ENCODE data around the gene BCLAF1.

The BCLAF1 gene

DNA sequence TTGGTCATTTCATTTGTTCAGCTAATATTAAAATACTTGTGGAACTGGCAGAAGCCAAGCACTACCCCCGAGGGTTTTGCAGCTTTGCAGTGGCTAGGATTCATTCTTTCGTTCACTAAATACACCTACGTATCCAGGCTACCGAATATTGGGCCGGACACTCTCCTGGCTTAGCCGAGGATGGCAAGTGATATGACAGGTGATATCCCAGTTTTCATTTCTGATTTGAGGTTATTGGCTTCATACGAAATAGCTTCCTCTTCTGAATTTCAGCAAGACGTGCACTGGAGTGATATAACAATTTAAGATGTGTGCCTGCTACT lies 39.0 kb downstream of the BCLAF1 start:
- Mint-ChIP-seq H3K36me3 (ENCODE audit: insufficient read depth) (peaks cover 46% of the 10 kb centered on the region), H3K4me1 (ENCODE audit: low read depth in 2 of 2) (peaks cover 21 to 45% of the 10 kb centered on the region in 2 donors), H3K9me3 (no peaks in the 10 kb centered on the region), H3K27ac (peak overlapping the region; percentile 72 to 92), H3K27me3 (no peaks in the 10 kb centered on the region), H3K4me3 (peak overlapping the region; percentile 92 to 98)
- DNase-seq: no peak
- no peak for ATAC-seq (replicated peaks)

DNA sequence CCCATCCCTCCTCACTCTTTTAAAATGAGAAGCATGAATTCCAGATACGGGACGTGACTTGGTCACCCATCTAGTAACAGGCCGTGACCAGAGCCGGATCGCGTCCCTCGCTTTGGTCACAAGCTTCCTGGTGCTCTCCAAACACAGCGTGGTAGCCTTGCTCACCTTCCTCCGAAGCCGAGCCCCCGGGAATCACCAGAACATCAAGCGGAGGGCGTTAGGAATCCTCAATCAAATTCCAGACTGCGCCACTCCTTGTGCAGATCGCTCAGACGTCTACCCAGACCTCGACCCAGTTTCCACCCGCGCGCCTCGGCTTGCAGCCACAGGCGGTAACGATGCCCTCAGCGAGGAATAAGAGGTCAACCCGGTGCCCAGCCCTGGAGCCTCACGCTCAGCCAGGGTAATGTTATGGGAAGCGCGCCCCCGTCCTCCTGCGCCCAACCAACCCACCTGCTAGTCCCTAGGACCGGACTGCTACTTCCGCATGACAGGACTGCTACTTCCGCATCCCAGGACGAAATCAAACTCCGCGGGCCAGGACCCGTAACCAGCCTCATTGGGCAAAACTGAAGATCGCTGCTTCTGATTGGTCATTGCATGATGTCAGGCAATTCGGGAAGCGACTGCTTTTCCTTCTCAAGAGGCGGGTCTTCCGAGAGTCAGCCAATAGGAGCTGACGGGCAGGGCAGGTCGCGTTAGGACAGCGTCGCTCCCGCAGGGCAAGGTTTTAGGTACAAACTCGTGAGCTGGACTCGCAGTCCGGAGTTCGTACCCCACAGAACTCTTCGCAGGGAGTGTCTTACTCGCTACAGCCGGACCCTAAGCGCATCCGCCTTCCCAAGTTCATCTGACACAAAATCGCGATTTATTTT lies 39.6 kb downstream of the BCLAF1 start, which contains the start of gene MTFR2:
TSS of gene MTFR2 (minus strand) at position 501 of the 875 bp plus-strand sequence. CDS start 1,212 bp downstream, outside the sequence.
- ATAC-seq (replicated peaks): peak; percentile 92
- Mint-ChIP-seq H3K4me1 (ENCODE audit: low read depth in 2 of 2) (peaks cover 21 to 44% of the 10 kb centered on the region in 2 donors), H3K36me3 (ENCODE audit: insufficient read depth) (peaks cover 44% of the 10 kb centered on the region), H3K27me3 (no peaks in the 10 kb centered on the region), H3K4me3 (peak within 1 kb of the TSS; percentile 92 to 98), H3K9me3 (no peaks in the 10 kb centered on the region), H3K27ac (peak within 1 kb of the TSS; percentile 72 to 92)
- peak; percentile 90 to 92 (median 92) for DNase-seq

DNA sequence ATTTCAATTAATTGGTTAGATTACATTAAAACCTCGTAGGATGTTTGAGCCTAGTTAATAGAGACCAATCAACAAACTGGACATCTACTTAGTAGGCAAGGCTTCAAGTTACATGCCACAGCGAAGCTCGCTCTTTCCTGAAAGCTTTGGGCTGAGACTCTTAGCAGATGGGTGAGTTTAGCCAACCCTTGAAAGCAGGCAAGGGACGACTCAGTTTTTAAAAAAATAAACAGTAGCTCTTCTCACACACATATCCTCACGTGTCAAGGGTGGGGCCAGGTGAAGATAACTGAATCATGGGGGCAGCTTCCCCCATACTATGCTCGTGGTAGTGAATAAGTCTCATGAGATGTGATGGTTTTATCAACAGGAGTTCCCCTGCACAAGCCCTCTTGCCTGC lies 40.3 kb downstream of the BCLAF1 start:
- no peaks in the 10 kb centered on the region for H3K27me3 Mint-ChIP-seq
- no peak for ATAC-seq (replicated peaks)

DNA sequence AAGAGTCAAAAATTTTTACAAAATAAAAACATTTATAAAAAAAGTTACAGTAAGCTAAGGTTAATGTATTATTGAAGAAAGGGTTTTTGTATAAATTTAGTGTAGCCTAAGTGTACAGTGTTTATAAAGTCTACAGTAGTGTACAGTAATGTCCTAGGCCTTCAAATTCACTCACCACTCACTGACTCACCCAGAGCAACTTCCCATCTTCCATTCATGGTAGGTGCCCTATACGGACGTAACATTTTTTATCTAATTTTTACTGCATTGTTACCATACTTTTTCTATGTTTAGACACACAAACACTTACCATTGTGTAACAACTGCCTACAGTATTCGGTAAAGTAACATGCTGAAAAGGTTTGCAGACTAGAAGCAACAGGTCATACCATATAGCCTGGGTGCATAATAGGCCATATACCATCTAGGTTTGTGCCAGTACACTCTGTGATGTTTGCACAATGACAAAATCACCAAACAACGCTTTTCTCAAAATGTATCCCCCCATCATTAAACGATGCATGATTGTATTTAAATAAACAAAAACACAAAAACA lies 45.5 kb downstream of the BCLAF1 start:
- Mint-ChIP-seq H3K27me3 (no peaks in the 10 kb centered on the region), H3K4me1 (ENCODE audit: low read depth in 2 of 2) (peaks cover 4 to 6% of the 10 kb centered on the region in 2 donors), H3K36me3 (ENCODE audit: insufficient read depth) (peaks cover 13% of the 10 kb centered on the region), H3K4me3 (no peak overlapping the region), H3K9me3 (no peaks in the 10 kb centered on the region), H3K27ac (no peak overlapping the region)
- DNase-seq: no peak
- ATAC-seq (replicated peaks): no peak

More for the DNA sequence above, 40.3 kb downstream of the BCLAF1 start:
- Mint-ChIP-seq H3K27ac (peak overlapping the region; percentile 72 to 92), H3K4me1 (ENCODE audit: low read depth in 2 of 2) (peaks cover 21 to 44% of the 10 kb centered on the region in 2 donors), H3K9me3 (no peaks in the 10 kb centered on the region), H3K4me3 (peak overlapping the region; percentile 92 to 98), H3K36me3 (ENCODE audit: insufficient read depth) (peaks cover 40% of the 10 kb centered on the region)
- DNase-seq: no peak

DNA sequence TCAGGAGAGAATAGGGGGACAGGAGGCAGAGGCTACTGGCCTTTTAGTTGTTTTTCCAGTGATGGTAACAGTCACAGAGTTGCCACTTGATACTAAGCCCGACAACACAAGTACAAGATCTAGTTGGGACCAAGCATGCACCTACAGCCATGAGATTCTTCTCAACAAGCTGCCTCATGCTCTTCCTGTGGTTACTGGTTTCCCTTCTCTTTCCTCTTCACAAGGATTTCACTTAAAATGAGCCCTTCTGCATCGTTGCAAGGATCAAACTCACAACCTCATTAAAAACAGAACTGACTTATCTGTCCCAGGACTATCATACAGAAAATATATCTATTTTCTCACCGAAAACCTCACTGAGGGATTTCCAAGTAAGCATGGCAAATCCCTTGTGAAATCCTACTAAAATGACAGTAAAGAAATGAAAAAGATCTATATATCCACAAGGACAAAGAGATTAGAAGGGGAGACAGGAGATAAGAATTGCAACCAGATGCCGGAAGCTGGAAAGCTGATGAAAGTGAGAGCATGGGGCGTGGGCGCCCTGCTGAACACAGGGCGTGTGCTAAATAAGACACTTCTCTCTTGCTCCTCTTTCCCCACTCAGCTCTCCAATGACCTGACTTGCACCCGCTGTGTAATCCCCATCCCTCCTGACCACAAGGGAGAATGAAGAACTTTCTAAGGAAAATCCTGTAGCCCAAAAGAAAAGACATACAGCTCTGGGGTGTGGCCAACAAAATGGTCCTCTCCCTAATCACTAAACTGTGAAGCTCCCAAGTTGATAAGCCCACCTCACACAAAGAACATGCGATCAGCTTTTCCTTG lies 53.0 kb downstream of the BCLAF1 start:
- Mint-ChIP-seq H3K27ac (no peak overlapping the region), H3K4me1 (ENCODE audit: low read depth in 2 of 2) (no peaks in the 10 kb centered on the region), H3K4me3 (no peak overlapping the region), H3K27me3 (no peaks in the 10 kb centered on the region), H3K9me3 (no peaks in the 10 kb centered on the region), H3K36me3 (ENCODE audit: insufficient read depth) (peaks cover 15% of the 10 kb centered on the region)
- no peak for ATAC-seq (replicated peaks)
- no peak for DNase-seq

DNA sequence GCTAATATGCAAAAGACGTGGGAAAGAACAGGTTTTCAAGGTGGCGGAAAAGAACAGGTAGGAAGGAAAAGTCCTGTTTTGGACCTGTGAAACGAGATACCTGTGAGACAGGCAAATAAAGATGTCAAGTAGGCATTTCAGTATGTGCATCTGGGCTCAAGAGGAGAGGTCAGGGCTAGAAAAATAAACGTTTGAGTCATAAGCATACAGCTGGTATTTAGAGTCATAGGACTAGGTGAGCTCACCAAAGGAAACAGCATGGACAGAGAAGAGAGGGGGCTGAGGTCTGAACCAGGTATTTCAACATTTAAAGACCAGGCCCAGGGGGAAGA lies 54.4 kb downstream of the BCLAF1 start:
- no peak for ATAC-seq (replicated peaks)
- Mint-ChIP-seq H3K4me3 (no peak overlapping the region), H3K27ac (no peak overlapping the region)

DNA sequence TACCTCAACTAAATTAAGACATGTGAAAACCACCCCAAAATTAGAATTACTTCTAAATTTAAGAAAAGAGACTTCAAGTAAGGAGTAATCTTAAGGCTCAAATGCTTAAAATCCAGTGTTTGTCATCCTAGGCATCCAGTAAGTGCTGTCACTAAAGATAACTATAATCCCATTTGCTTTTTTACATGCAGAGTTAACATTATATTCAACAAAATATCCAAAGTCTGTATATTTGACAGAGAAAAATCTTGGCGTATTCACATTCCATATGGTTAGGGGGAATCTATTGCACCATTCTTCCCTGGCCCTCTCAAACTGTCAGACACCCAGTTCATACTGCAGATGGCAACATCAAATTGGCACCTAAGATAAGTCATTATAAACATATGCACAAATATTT lies 56.9 kb downstream of the BCLAF1 start:
- DNase-seq (no peak), ATAC-seq (replicated peaks) (no peak)
- no peaks in the 10 kb centered on the region for H3K9me3 Mint-ChIP-seq
- H3K27me3 Mint-ChIP-seq: no peaks in the 10 kb centered on the region
- peaks cover 7% of the 10 kb centered on the region for H3K36me3 Mint-ChIP-seq (ENCODE audit: insufficient read depth)
- H3K4me1 Mint-ChIP-seq (ENCODE audit: low read depth in 2 of 2): no peaks in the 10 kb centered on the region
- H3K27ac Mint-ChIP-seq: no peak overlapping the region
- no peak overlapping the region for H3K4me3 Mint-ChIP-seq

More for the DNA sequence above, 54.4 kb downstream of the BCLAF1 start:
- no peaks in the 10 kb centered on the region for H3K9me3 Mint-ChIP-seq
- H3K4me1 Mint-ChIP-seq (ENCODE audit: low read depth in 2 of 2): no peaks in the 10 kb centered on the region
- peaks cover 11% of the 10 kb centered on the region for H3K36me3 Mint-ChIP-seq (ENCODE audit: insufficient read depth)
- H3K27me3 Mint-ChIP-seq: no peaks in the 10 kb centered on the region
- DNase-seq: no peak

DNA sequence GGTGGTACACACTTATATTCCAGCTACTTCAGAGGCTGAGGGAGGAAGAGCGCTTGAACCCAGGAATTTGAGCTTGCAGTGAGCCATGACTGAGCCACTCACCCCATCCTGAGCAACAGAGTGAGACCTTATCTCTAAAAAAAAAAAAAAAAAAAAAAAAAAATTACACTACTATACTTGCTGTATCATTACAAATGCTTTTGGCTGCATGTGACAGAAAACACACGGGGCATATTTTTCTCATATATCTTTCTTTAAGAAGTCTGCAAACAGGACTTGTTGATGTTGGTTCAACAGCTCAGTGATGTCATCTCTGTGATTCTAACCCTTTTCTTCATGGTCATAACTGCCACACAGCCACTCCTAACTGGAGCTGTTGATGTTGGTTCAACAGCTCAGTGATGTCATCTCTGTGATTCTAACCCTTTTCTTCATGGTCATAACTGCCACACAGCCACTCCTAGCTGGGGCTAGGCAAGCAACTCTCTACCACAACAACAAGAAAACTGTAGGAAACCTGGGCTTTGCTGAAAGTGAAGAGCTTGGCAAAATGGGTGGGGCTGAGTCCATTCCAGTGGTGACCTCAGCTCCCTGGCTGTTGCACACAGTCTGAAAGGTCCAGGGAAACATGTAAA lies 59.3 kb downstream of the BCLAF1 start:
- Mint-ChIP-seq H3K36me3 (ENCODE audit: insufficient read depth) (peaks cover 3% of the 10 kb centered on the region), H3K27ac (no peak overlapping the region), H3K4me1 (ENCODE audit: low read depth in 2 of 2) (peaks cover 0 to 10% of the 10 kb centered on the region in 2 donors), H3K4me3 (no peak overlapping the region), H3K9me3 (no peaks in the 10 kb centered on the region), H3K27me3 (no peaks in the 10 kb centered on the region)
- no peak for DNase-seq
- no peak for ATAC-seq (replicated peaks)

DNA sequence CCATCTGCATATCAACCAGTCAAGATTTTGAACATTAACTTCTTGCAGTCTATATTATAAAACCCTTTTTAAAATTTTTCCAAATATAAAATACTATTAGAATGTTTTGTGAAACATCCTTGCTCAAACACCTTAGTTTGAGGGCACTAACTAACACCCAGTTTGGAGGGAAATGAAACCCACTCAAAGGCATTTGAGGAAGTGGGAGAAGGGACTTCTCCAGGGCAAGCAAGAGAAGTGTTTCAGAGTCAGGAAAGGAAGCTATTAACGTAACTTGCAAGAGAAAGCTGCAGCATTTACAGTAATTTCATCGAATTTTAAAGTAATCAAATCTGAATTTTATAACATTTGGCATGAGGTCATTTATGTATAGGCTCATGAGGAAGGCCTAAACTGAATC lies 60.8 kb downstream of the BCLAF1 start:
- ATAC-seq (replicated peaks): no peak
- Mint-ChIP-seq H3K9me3 (no peaks in the 10 kb centered on the region), H3K27me3 (no peaks in the 10 kb centered on the region), H3K4me1 (ENCODE audit: low read depth in 2 of 2) (peaks cover 0 to 10% of the 10 kb centered on the region in 2 donors), H3K36me3 (ENCODE audit: insufficient read depth) (peaks cover 3% of the 10 kb centered on the region), H3K27ac (no peak overlapping the region), H3K4me3 (no peak overlapping the region)
- DNase-seq: no peak

DNA sequence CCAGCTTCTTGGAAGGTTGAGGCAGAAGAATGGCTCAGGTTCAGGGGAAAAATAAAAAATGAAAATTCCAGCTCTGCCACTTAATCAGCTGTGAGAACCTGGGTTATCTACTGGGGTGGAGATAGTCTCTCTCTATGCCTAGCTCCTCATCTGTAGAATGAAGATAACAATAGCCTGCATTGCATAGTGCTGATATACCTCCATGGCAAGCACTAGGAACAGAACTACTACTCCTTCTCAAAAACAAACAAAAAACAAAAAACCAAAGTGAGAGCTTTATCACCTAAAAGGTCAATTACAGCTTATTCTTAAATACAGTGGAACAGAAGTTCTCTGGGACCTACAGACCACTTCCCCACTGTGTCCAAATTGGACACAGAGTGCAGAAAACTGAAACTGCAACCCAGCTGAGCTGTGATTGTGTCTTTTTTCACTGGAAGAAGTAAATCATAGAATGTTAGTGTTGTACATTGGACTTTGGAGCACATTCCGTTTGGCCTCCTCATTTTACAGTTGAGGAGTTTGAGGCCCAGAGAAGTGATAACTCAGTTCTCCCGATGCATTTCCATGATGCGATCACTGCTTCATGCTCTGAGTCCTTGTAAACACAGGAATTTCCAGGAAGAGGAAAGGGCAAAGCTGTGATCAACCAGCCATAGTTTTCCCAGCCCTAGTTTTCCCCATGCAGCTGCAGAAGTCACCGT lies 62.8 kb downstream of the BCLAF1 start:
- Mint-ChIP-seq H3K36me3 (ENCODE audit: insufficient read depth) (no peaks in the 10 kb centered on the region), H3K9me3 (no peaks in the 10 kb centered on the region), H3K27ac (peak overlapping the region; percentile 81 to 90), H3K4me3 (peak overlapping the region; percentile 70 to 72), H3K27me3 (peaks cover 0 to 10% of the 10 kb centered on the region in 2 donors), H3K4me1 (ENCODE audit: low read depth in 2 of 2) (peaks cover 0 to 10% of the 10 kb centered on the region in 2 donors)
- ATAC-seq (replicated peaks): peak; percentile 21
- DNase-seq: no peak

DNA sequence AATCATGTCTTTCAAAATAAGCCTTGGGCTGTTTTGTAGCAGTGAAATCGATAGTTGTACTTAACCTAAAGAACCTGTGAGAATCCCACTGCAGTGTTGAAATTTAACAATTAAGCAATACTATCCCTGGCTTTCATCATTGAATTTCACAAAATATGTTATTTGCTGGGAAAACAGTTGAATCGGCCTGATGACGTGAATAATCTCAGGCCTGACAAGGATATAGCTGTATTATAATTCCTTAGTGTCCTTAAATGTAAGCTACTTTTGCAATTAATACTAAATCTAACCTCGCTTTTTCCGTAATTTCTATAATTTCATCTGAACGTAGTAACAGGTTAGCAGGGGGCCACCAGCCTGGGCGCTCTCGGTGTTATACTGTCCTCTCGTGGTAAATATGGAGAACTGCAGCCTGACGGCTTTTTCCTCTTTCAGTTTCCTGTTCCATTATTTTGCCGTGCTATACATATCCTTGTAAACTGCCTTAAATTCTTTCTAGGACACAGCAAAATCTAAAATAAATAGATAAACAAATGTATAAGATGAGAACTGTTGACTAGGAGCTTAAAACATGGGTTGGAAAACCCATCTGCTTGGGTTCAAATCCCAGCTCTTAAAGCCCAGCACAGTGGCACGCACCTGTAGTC lies 63.5 kb downstream of the BCLAF1 start:
- DNase-seq (peak; percentile 52 to 68 (median 64)), ATAC-seq (replicated peaks) (peak; percentile 97)
- Mint-ChIP-seq H3K4me3 (peak overlapping the region; percentile 70 to 72), H3K4me1 (ENCODE audit: low read depth in 2 of 2) (peaks cover 0 to 10% of the 10 kb centered on the region in 2 donors), H3K27ac (peak overlapping the region; percentile 81 to 90), H3K27me3 (peaks cover 0 to 10% of the 10 kb centered on the region in 2 donors), H3K9me3 (no peaks in the 10 kb centered on the region), H3K36me3 (ENCODE audit: insufficient read depth) (no peaks in the 10 kb centered on the region)

DNA sequence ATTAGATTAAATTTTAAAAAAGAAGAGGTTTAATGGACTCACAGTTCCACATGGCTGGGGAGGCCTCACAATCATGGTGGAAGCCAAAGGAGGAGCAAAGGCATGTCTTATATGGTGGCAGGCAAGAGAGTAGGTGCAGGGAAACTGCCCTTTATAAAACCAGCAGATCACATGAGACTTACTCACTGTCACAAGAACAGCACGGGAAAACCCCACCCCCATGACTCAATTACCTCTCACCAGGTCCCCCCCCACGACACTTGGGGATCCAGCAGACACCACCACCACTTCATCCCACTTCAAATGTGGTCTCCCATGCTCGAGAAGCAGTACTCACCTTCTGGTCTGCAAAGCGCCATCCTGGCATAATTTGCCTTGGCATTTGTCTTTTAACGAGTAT lies 64.2 kb downstream of the BCLAF1 start:
- ATAC-seq (replicated peaks): no peak
- peaks cover 0 to 10% of the 10 kb centered on the region in 2 donors for H3K4me1 Mint-ChIP-seq (ENCODE audit: low read depth in 2 of 2)
- no peak overlapping the region for H3K27ac Mint-ChIP-seq

More for the DNA sequence above, 64.2 kb downstream of the BCLAF1 start:
- DNase-seq: no peak
- Mint-ChIP-seq H3K36me3 (ENCODE audit: insufficient read depth) (no peaks in the 10 kb centered on the region), H3K4me3 (no peak overlapping the region), H3K9me3 (no peaks in the 10 kb centered on the region), H3K27me3 (peaks cover 0 to 10% of the 10 kb centered on the region in 2 donors)
